HepG2 (cell line): Measurements from ENCODE around the gene METTL15. TPM values are rescaled to one million over a fixed set of nuclear protein-coding genes. Genes with fewer than 3 reads are reported as not detected.

Experiments used
- CREM ChIP-seq, 2 experiments: sonication (generic) in 1 of 2; formaldehyde crosslinking in 1 of 2; IDR thresholded peaks; 2 replicates each; pipeline versions ENCODE4 v1.4.0 to v1.6.1; 2016 to 2020; ENCODE audit warnings: antibody characterized with exemption in 1 of 2, mild to moderate bottlenecking in 1 of 2, missing genetic modification reagents in 1 of 2
- EED ChIP-seq: sonication (generic); formaldehyde crosslinking; IDR thresholded peaks from 2 replicates; pipeline ENCODE4 v1.5.0; 2020; ENCODE audit warnings: mild to moderate bottlenecking, missing genetic modification reagents
- GATA4 ChIP-seq: sonication (generic); IDR thresholded peaks from 2 replicates; pipeline ENCODE4 v1.6.1; 2016; ENCODE audit warnings: antibody characterized with exemption, low read depth, borderline replicate concordance
- ISX ChIP-seq: sonication (generic); formaldehyde crosslinking; conservative IDR thresholded peaks from 2 replicates; pipeline ENCODE4 v1.5.0; 2020; ENCODE audit warnings: missing genetic modification reagents
- MED8 ChIP-seq: sonication (generic); formaldehyde crosslinking; IDR thresholded peaks from 2 replicates; pipeline ENCODE4 v1.8.1; 2023; ENCODE audit warnings: mild to moderate bottlenecking, missing genetic modification reagents; ENCODE audit not compliant: insufficient replicate concordance
- NFRKB ChIP-seq: fragments of 450-650 bp; IDR thresholded peaks from 2 replicates; pipeline ENCODE4 v1.6.1; 2017
- TBX3 ChIP-seq: fragments of 450-650 bp; IDR thresholded peaks from 2 replicates; pipeline ENCODE4 v1.6.1; 2017; ENCODE audit warnings: antibody characterized with exemption, mild to moderate bottlenecking, inconsistent platforms, borderline replicate concordance
- TCF7 ChIP-seq: sonication (generic); IDR thresholded peaks from 2 replicates; pipeline ENCODE4 v1.6.1; 2016; ENCODE audit warnings: antibody characterized with exemption, low read depth
- ZNF235 ChIP-seq: sonication (generic); formaldehyde crosslinking; IDR thresholded peaks from 2 replicates; pipeline ENCODE4 v1.8.1; 2023; ENCODE audit warnings: mild to moderate bottlenecking, missing genetic modification reagents, borderline replicate concordance
- ZNF30 ChIP-seq: sonication (generic); formaldehyde crosslinking; IDR thresholded peaks from 2 replicates; pipeline ENCODE4 v1.5.0; 2020; ENCODE audit warnings: mild to moderate bottlenecking, missing genetic modification reagents
- ZNF383 ChIP-seq: sonication (generic); formaldehyde crosslinking; IDR thresholded peaks from 2 replicates; pipeline ENCODE4 v1.4.0; 2020; ENCODE audit warnings: missing genetic modification reagents, mild to moderate bottlenecking, borderline replicate concordance
- ZNF484 ChIP-seq: sonication (generic); formaldehyde crosslinking; IDR thresholded peaks from 2 replicates; pipeline ENCODE4 v1.5.1; 2020; ENCODE audit warnings: mild to moderate bottlenecking, low read depth, missing genetic modification reagents, borderline replicate concordance
- ZNF552 ChIP-seq: sonication (generic); formaldehyde crosslinking; IDR thresholded peaks from 2 replicates; pipeline ENCODE4 v1.9.0; 2022; ENCODE audit warnings: missing genetic modification reagents, mild to moderate bottlenecking, borderline replicate concordance
- ZNF570 ChIP-seq: sonication (generic); formaldehyde crosslinking; IDR thresholded peaks from 2 replicates; pipeline ENCODE4 v1.4.0; 2020; ENCODE audit warnings: mild to moderate bottlenecking, missing genetic modification reagents, borderline replicate concordance
- ZSCAN22 ChIP-seq: sonication (generic); formaldehyde crosslinking; IDR thresholded peaks from 2 replicates; pipeline ENCODE4 v1.4.0; 2020; ENCODE audit warnings: mild to moderate bottlenecking, missing genetic modification reagents
- ZSCAN31 ChIP-seq: sonication (generic); formaldehyde crosslinking; IDR thresholded peaks from 2 replicates; pipeline ENCODE4 v1.5.0; 2020; ENCODE audit warnings: low read depth, mild to moderate bottlenecking, missing genetic modification reagents
- polyA plus RNA-seq, 8 experiments: library from polyadenylated mRNA; depleted of rRNA in 3 of 8; stranded (reverse) in 7 of 8; unstranded in 1 of 8; fragments of >200 nt; fragmentation: Illumina TruSeq in 4 of 8; extraction: Trizol in 4 of 8; gene quantifications; 2 replicates each; pipeline versions ENCODE4 v1.2.1 to v1.2.3, GENCODE V29; 2011 to 2016; ENCODE audit warnings: low read depth in 4 of 8, missing spikeins in 1 of 8, mixed read lengths in 1 of 8; ENCODE audit not compliant: insufficient read depth in 1 of 8
- total RNA-seq, 5 experiments: library from RNA; depleted of rRNA; stranded (reverse); fragments of >200 nt; fragmentation: Illumina TruSeq; extraction: Trizol; gene quantifications; 2 replicates each; pipeline ENCODE4 v1.2.3, GENCODE V29; 2016; ENCODE audit warnings: low read depth in 1 of 5
- TF ChIP-seq, protein P1 (sequence below): sonication (generic); formaldehyde crosslinking; IDR thresholded peaks from 2 replicates; pipeline ENCODE4 v1.8.0; 2022; ENCODE audit warnings: mild to moderate bottlenecking, missing genetic modification reagents
- TF ChIP-seq, protein P2 (sequence below): sonication (generic); formaldehyde crosslinking; IDR thresholded peaks from 2 replicates; pipeline ENCODE4 v1.4.0; 2020; ENCODE audit warnings: missing genetic modification reagents, borderline replicate concordance
- TF ChIP-seq, protein P3 (sequence below): sonication (generic); formaldehyde crosslinking; IDR thresholded peaks from 2 replicates; pipeline ENCODE4 v1.4.0; 2020; ENCODE audit warnings: mild to moderate bottlenecking, missing genetic modification reagents
- TF ChIP-seq, protein P4 (sequence below): IDR thresholded peaks from 2 replicates; pipeline ENCODE4 v1.6.1; 2016; ENCODE audit warnings: missing genetic modification reagents, missing compliant biosample characterization
- TF ChIP-seq, protein P5 (sequence below): sonication (generic); formaldehyde crosslinking; IDR thresholded peaks from 2 replicates; pipeline ENCODE4 v1.4.0; 2020; ENCODE audit warnings: missing genetic modification reagents

The METTL15 gene
- total and polyA plus RNA-seq, 2 of the 13 experiments (the other 11 are each of a cell fraction or from before 2014, with no cell fraction given): 6.5 to 14.0 TPM

DNA sequence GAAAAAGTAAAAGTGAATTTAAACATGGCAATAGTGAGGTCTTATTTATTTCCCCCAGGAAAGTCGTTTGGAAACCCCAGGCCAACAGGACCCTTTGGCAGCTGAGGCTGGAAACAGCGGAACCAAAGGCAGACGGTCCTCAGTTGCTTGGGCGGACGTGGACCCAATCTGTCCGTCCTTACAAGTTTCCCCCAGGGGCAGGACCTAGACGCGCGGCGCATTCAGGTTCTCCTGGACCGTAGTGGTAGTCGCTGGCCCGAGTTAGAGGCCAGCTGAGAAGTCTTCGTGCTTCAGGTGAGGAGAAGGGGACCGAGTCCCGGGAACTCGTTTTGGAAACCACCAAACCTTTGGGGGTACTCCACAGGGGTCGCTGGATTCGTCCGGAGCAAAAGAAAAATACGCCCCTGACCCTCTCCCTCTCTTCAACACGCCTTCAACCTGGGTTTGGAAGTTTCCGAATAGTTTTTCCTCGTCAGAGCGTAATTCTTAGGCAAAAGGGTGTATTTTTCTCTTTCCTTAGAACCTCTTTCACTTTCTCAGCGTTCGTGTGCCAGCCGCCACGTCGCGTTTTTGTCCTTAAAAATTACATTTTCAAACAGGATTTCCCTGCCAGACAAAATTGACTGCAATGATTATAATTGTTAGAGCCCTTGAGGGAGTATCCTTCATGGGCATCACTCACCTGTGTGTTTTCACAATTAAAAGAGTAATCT is 2.1 kb downstream of the METTL15 start (continued):
- TF ChIP-seq, protein P1, sequence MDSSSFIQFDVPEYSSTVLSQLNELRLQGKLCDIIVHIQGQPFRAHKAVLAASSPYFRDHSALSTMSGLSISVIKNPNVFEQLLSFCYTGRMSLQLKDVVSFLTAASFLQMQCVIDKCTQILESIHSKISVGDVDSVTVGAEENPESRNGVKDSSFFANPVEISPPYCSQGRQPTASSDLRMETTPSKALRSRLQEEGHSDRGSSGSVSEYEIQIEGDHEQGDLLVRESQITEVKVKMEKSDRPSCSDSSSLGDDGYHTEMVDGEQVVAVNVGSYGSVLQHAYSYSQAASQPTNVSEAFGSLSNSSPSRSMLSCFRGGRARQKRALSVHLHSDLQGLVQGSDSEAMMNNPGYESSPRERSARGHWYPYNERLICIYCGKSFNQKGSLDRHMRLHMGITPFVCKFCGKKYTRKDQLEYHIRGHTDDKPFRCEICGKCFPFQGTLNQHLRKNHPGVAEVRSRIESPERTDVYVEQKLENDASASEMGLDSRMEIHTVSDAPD (CRISPR knock-in tag): no peak
- TF ChIP-seq MED8: peak; percentile 75
- no peak; the same call in 1 of the 2 replicates for TF ChIP-seq ZNF552
- TF ChIP-seq EED: no peak
- TF ChIP-seq TBX3: no peak
- TF ChIP-seq NFRKB: no peak
- TF ChIP-seq, protein P2, sequence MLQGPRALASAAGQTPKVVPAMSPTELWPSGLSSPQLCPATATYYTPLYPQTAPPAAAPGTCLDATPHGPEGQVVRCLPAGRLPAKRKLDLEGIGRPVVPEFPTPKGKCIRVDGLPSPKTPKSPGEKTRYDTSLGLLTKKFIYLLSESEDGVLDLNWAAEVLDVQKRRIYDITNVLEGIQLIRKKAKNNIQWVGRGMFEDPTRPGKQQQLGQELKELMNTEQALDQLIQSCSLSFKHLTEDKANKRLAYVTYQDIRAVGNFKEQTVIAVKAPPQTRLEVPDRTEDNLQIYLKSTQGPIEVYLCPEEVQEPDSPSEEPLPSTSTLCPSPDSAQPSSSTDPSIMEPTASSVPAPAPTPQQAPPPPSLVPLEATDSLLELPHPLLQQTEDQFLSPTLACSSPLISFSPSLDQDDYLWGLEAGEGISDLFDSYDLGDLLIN (CRISPR knock-in tag): peak; percentile 85; the same call in 1 of the 2 replicates
- no peak for TF ChIP-seq ZNF570 (CRISPR knock-in tag)
- no peak for TF ChIP-seq ZSCAN22 (CRISPR knock-in tag)
- no peak for TF ChIP-seq ZNF383
- no peak for TF ChIP-seq ISX
- TF ChIP-seq TCF7: no peak
- TF ChIP-seq, protein P3, sequence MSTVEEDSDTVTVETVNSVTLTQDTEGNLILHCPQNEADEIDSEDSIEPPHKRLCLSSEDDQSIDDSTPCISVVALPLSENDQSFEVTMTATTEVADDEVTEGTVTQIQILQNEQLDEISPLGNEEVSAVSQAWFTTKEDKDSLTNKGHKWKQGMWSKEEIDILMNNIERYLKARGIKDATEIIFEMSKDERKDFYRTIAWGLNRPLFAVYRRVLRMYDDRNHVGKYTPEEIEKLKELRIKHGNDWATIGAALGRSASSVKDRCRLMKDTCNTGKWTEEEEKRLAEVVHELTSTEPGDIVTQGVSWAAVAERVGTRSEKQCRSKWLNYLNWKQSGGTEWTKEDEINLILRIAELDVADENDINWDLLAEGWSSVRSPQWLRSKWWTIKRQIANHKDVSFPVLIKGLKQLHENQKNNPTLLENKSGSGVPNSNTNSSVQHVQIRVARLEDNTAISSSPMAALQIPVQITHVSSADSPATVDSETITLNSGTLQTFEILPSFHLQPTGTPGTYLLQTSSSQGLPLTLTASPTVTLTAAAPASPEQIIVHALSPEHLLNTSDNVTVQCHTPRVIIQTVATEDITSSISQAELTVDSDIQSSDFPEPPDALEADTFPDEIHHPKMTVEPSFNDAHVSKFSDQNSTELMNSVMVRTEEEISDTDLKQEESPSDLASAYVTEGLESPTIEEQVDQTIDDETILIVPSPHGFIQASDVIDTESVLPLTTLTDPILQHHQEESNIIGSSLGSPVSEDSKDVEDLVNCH (CRISPR knock-in tag): no peak
- no peak for TF ChIP-seq ZNF484
- peak; percentile 80; the same call in 1 of the 2 replicates for TF ChIP-seq ZSCAN31
- TF ChIP-seq ZNF30: 0 out of 2 replicates have a peak, but pooled peaks have one; percentile 24
- TF ChIP-seq ZNF235 (CRISPR knock-in tag): no peak
- TF ChIP-seq CREM (IDR thresholded peaks at IDR 0.05): peak; percentile 70
- TF ChIP-seq CREM (CRISPR knock-in tag; IDR thresholded peaks at IDR 0.05): no peak
- TF ChIP-seq, protein P4, sequence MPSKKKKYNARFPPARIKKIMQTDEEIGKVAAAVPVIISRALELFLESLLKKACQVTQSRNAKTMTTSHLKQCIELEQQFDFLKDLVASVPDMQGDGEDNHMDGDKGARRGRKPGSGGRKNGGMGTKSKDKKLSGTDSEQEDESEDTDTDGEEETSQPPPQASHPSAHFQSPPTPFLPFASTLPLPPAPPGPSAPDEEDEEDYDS (CRISPR knock-in tag): peak; percentile 65; the same call in 1 of the 2 replicates
- peak; percentile 68; the same call in 1 of the 2 replicates for TF ChIP-seq GATA4
- TF ChIP-seq, protein P5, sequence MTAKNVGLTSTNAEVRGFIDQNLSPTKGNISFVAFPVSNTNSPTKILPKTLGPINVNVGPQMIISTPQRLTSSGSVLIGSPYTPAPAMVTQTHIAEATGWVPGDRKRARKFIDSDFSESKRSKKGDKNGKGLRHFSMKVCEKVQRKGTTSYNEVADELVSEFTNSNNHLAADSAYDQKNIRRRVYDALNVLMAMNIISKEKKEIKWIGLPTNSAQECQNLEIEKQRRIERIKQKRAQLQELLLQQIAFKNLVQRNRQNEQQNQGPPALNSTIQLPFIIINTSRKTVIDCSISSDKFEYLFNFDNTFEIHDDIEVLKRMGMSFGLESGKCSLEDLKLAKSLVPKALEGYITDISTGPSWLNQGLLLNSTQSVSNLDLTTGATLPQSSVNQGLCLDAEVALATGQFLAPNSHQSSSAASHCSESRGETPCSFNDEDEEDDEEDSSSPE (CRISPR knock-in tag): peak; percentile 84
